Measurements from ENCODE around the gene MZT2A.

- TF ChIP-seq, protein P1, sequence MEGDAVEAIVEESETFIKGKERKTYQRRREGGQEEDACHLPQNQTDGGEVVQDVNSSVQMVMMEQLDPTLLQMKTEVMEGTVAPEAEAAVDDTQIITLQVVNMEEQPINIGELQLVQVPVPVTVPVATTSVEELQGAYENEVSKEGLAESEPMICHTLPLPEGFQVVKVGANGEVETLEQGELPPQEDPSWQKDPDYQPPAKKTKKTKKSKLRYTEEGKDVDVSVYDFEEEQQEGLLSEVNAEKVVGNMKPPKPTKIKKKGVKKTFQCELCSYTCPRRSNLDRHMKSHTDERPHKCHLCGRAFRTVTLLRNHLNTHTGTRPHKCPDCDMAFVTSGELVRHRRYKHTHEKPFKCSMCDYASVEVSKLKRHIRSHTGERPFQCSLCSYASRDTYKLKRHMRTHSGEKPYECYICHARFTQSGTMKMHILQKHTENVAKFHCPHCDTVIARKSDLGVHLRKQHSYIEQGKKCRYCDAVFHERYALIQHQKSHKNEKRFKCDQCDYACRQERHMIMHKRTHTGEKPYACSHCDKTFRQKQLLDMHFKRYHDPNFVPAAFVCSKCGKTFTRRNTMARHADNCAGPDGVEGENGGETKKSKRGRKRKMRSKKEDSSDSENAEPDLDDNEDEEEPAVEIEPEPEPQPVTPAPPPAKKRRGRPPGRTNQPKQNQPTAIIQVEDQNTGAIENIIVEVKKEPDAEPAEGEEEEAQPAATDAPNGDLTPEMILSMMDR (IDR thresholded peaks at IDR 0.05): no peak
- TF ChIP-seq EZH2 (IDR thresholded peaks at IDR 0.05) (no peak), EZH2phosphoT487 (IDR thresholded peaks at IDR 0.05) (no peak)
Observed at GRCh38 chr2:131493199-131493968, 1.2 kb upstream of the MZT2A start.
